K562 (cell line): ENCODE data around the gene UBE2D2. TPM values are rescaled to one million over a fixed set of nuclear protein-coding genes. Genes with fewer than 3 reads are reported as not detected.

Experiments
- ADNP ChIP-seq: fragments of 200-800 bp; sonication (Bioruptor generic); IDR thresholded peaks from 2 replicates; pipeline ENCODE4 v1.6.1; 2016; ENCODE audit warnings: missing genetic modification characterization, missing compliant biosample characterization
- BCOR ChIP-seq: fragments of 450-650 bp; IDR thresholded peaks from 2 replicates; pipeline ENCODE4 v1.6.1; 2016
- CXXC5 ChIP-seq: fragments of 250-450 bp; sonication (Bioruptor Pico); IDR thresholded peaks from 2 replicates; pipeline ENCODE4 v1.8.0; 2022; ENCODE audit warnings: inconsistent platforms, mild to moderate bottlenecking, moderate library complexity
- HNRNPLL ChIP-seq: fragments of 200-400 bp; formaldehyde crosslinking; IDR thresholded peaks from 2 replicates; pipeline ENCODE4 v1.6.1; 2017; ENCODE audit warnings: low read length, low read depth, mild to moderate bottlenecking; ENCODE audit not compliant: poor library complexity, severe bottlenecking
- MIER1 ChIP-seq: fragments of 450-650 bp; IDR thresholded peaks from 2 replicates; pipeline ENCODE4 v1.6.1; 2016; ENCODE audit warnings: antibody characterized with exemption, mild to moderate bottlenecking, low read depth
- NR2C1 ChIP-seq, 2 experiments: fragments of 450-650 bp; IDR thresholded peaks; 2 replicates each; pipeline ENCODE4 v1.6.1; 2017; ENCODE audit warnings: mild to moderate bottlenecking in 2 of 2, antibody characterized with exemption in 1 of 2, inconsistent platforms in 1 of 2, missing compliant biosample characterization in 1 of 2, missing genetic modification characterization in 1 of 2
- POLR3A ChIP-seq: IDR thresholded peaks from 2 replicates; pipeline ENCODE4 v1.6.1; 2011; ENCODE audit warnings: borderline replicate concordance, mild to moderate bottlenecking, moderate library complexity; ENCODE audit not compliant: insufficient read length, insufficient read depth; ENCODE audit errors: extremely low read depth
- TOE1 ChIP-seq, 2 experiments: fragments of 450-650 bp in 1 of 2; sonication (generic) in 1 of 2; formaldehyde crosslinking in 1 of 2; IDR thresholded peaks; 2 replicates each; pipeline versions ENCODE4 v1.7.1 to v1.8.0; 2016 to 2022; ENCODE audit warnings: borderline replicate concordance in 2 of 2, mild to moderate bottlenecking in 2 of 2, antibody characterized with exemption in 1 of 2, inconsistent platforms in 1 of 2, low read depth in 1 of 2, missing genetic modification reagents in 1 of 2, moderate library complexity in 1 of 2
- ZNF79 ChIP-seq: fragments of 250-450 bp; sonication (Bioruptor Pico); IDR thresholded peaks from 2 replicates; pipeline ENCODE4 v1.4.0; 2020; ENCODE audit warnings: low read depth, mild to moderate bottlenecking, moderate library complexity
- polyA plus RNA-seq, 8 experiments: library from polyadenylated mRNA; depleted of rRNA in 4 of 8; stranded (reverse) in 5 of 8; unstranded in 3 of 8; fragments of >200 nt; fragmentation: Nextera tagmentation in 2 of 8; fragmentation: Illumina TruSeq in 1 of 8; extraction: Ambion mirVana in 2 of 8; extraction: Trizol in 1 of 8; gene quantifications; 2 replicates each; pipeline versions ENCODE4 v1.2.1 to v1.2.3, GENCODE V29; 2011 to 2014; ENCODE audit warnings: inconsistent platforms in 1 of 8, missing spikeins in 1 of 8
- total RNA-seq, 7 experiments: library from RNA; depleted of rRNA in 6 of 7; stranded (reverse); fragments of >200 nt in 6 of 7; fragmentation: Illumina TruSeq in 2 of 7; extraction: Trizol in 2 of 7; gene quantifications; 2 replicates each; pipeline versions ENCODE4 v1.2.1 to v1.2.3, GENCODE V29; 2011 to 2021; ENCODE audit warnings: low replicate concordance in 1 of 7
- TF ChIP-seq, protein P1 (sequence below): sonication (generic); formaldehyde crosslinking; IDR thresholded peaks from 2 replicates; pipeline ENCODE4 v1.8.0; 2022; ENCODE audit warnings: missing genetic modification reagents, mild to moderate bottlenecking, borderline replicate concordance
- TF ChIP-seq, protein P2 (sequence below), 2 experiments: fragments of 450-650 bp; IDR thresholded peaks; 2 replicates each; pipeline ENCODE4 v1.6.1; 2016; ENCODE audit warnings: mild to moderate bottlenecking in 2 of 2, borderline replicate concordance in 1 of 2, low read depth in 1 of 2, moderate library complexity in 1 of 2
- TF ChIP-seq, protein P3 (sequence below): fragments of 450-650 bp; formaldehyde crosslinking; IDR thresholded peaks from 2 replicates; pipeline ENCODE4 v1.4.0; 2022; ENCODE audit warnings: mild to moderate bottlenecking, moderate library complexity
- TF ChIP-seq, protein P4 (sequence below): sonication (generic); formaldehyde crosslinking; IDR thresholded peaks from 2 replicates; pipeline ENCODE4 v1.8.1; 2023; ENCODE audit warnings: mild to moderate bottlenecking, missing genetic modification reagents

Gene UBE2D2
- total and polyA plus RNA-seq, 9 of the 15 experiments (the other 6 are each of a cell fraction or from before 2014, with no cell fraction given): 53.6 to 198 (median 122) TPM

DNA sequence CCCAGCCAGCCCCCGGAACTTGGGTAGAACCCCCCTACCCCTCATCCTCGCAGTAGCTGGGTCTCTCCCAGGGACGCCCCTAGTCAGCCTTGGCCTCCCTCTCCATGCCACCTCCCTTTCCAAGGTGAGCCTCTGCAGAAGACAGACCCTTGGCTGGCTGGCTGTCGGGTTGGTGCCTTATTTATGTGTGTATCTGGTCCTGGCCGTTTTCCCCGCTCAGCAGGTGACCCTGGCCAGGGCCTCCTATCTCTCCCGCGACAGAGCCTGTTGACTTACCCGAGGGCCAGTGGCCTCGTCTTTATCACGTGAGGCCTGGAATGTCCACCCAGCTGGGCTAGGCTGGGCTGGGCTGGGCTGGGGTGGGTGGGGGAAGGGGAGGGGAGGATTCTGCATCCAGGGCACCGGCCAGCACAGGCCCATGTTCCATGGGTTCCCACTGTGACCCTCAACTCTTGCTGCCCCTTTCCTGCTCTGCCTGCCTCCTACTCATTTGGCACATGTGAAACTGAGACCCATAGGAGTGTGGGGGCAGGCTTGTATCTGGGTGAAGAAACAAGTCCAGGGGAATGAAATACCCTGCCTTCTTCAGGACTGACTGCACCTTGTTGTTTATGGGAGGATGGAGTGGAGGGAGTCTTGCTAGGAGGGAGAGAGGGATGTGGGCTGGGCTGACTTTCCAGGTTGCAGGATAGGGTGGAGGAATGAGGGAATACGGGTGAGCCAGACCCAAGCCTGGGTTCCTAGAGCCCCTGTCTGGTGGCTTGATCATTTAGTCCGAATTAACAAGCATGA is 90.1 kb downstream of the UBE2D2 start (continued):
- TF ChIP-seq, protein P1, sequence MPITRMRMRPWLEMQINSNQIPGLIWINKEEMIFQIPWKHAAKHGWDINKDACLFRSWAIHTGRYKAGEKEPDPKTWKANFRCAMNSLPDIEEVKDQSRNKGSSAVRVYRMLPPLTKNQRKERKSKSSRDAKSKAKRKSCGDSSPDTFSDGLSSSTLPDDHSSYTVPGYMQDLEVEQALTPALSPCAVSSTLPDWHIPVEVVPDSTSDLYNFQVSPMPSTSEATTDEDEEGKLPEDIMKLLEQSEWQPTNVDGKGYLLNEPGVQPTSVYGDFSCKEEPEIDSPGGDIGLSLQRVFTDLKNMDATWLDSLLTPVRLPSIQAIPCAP (CRISPR knock-in tag): no peak
- TF ChIP-seq MIER1 (0 out of 2 replicates have a peak, but pooled peaks have one; percentile 15), CXXC5 (CRISPR knock-in tag) (peak; percentile 72), TOE1 (IDR thresholded peaks at IDR 0.05; ENCODE audit: borderline replicate concordance) (no peak; the same call in 1 of the 2 replicates), TOE1 (CRISPR knock-in tag; IDR thresholded peaks at IDR 0.05; ENCODE audit: borderline replicate concordance, low read depth) (no peak), POLR3A (no peak), BCOR (peak; percentile 47; the same call in 1 of the 2 replicates), NR2C1 (IDR thresholded peaks at IDR 0.05) (no peak), NR2C1 (tag; IDR thresholded peaks at IDR 0.05) (no peak), ZNF79 (CRISPR knock-in tag) (no peak), ADNP (tag) (no peak), HNRNPLL (no peak)
- TF ChIP-seq, protein P2, sequence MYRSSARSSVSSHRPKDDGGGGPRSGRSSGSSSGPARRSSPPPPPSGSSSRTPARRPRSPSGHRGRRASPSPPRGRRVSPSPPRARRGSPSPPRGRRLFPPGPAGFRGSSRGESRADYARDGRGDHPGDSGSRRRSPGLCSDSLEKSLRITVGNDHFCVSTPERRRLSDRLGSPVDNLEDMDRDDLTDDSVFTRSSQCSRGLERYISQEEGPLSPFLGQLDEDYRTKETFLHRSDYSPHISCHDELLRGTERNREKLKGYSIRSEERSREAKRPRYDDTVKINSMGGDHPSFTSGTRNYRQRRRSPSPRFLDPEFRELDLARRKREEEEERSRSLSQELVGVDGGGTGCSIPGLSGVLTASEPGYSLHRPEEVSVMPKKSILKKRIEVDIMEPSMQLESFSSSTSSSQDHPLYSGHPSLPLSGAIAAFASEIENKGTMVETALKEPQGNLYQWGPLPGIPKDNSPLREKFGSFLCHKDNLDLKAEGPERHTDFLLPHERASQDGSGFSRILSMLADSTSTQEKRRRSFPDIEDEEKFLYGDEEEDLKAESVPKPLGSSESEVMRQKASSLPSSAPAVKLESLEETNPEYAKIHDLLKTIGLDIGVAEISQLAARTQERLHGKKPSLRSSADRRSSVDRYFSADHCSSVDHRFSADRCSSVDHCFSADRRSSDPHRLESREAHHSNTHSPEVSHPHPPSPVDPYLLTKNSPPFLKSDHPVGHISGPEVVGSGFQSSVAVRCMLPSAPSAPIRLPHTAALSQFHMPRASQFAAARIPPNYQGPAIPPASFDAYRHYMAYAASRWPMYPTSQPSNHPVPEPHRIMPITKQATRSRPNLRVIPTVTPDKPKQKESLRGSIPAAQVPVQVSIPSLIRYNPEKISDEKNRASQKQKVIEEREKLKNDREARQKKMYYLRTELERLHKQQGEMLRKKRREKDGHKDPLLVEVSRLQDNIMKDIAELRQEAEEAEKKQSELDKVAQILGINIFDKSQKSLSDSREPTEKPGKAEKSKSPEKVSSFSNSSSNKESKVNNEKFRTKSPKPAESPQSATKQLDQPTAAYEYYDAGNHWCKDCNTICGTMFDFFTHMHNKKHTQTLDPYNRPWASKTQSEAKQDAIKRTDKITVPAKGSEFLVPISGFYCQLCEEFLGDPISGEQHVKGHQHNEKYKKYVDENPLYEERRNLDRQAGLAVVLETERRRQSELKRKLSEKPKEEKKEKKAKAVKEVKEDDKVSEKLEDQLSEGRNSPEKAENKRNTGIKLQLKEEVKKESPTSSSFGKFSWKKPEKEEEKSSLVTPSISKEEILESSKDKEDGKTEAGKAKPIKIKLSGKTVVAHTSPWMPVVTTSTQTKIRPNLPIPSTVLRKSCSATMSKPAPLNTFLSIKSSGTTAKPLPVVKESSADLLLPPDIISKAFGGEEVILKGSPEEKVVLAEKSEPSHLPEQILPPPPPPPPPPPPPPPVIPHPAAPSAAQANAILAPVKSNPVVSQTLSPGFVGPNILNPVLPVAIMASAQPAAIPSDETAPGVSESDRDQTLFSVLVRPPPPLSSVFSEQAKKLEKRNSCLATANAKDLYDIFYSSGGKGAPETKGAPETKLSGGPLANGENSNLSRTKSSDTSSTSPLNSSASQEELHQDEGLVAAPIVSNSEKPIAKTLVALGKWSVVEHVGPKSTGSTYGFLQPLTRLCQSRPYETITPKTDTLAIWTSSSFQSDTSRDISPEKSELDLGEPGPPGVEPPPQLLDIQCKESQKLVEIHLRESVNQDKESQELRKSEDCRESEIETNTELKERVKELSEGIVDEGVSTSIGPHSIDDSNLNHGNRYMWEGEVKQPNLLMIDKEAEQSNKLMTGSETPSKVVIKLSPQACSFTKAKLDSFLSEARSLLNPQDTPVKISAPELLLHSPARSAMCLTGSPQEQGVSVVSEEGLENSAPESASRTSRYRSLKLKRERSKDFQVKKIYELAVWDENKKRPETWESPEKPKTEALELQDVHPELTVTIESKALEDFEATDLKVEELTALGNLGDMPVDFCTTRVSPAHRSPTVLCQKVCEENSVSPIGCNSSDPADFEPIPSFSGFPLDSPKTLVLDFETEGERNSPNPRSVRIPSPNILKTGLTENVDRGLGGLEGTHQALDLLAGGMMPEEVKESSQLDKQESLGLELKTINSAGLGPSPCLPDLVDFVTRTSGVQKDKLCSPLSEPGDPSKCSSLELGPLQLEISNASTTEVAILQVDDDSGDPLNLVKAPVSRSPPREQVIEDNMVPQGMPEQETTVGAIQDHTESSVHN (IDR thresholded peaks at IDR 0.05; ENCODE audit: borderline replicate concordance in 1 of 2, low read depth in 1 of 2): 0 out of 4 replicates have a peak, but pooled peaks of 1 of the 2 experiments have one; percentile 55
- TF ChIP-seq, protein P3, sequence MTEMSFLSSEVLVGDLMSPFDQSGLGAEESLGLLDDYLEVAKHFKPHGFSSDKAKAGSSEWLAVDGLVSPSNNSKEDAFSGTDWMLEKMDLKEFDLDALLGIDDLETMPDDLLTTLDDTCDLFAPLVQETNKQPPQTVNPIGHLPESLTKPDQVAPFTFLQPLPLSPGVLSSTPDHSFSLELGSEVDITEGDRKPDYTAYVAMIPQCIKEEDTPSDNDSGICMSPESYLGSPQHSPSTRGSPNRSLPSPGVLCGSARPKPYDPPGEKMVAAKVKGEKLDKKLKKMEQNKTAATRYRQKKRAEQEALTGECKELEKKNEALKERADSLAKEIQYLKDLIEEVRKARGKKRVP: no peak
- TF ChIP-seq, protein P4, sequence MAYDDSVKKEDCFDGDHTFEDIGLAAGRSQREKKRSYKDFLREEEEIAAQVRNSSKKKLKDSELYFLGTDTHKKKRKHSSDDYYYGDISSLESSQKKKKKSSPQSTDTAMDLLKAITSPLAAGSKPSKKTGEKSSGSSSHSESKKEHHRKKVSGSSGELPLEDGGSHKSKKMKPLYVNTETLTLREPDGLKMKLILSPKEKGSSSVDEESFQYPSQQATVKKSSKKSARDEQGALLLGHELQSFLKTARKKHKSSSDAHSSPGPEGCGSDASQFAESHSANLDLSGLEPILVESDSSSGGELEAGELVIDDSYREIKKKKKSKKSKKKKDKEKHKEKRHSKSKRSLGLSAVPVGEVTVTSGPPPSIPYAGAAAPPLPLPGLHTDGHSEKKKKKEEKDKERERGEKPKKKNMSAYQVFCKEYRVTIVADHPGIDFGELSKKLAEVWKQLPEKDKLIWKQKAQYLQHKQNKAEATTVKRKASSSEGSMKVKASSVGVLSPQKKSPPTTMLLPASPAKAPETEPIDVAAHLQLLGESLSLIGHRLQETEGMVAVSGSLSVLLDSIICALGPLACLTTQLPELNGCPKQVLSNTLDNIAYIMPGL (CRISPR knock-in tag): no peak
